GM12801 (cell line): ENCODE data around the gene PIH1D1.

ENCODE experiments used
- TF ChIP-seq, protein P1 (sequence below): IDR thresholded peaks from one replicate; pipeline ENCODE4 v1.5.1; 2011; ENCODE audit warnings: control low read depth; ENCODE audit not compliant: insufficient read length; ENCODE audit errors: extremely low read depth

Gene PIH1D1

GRCh38 chr19:49403404-49404187 is 48.0 kb downstream of the PIH1D1 start:
- TF ChIP-seq, protein P1, sequence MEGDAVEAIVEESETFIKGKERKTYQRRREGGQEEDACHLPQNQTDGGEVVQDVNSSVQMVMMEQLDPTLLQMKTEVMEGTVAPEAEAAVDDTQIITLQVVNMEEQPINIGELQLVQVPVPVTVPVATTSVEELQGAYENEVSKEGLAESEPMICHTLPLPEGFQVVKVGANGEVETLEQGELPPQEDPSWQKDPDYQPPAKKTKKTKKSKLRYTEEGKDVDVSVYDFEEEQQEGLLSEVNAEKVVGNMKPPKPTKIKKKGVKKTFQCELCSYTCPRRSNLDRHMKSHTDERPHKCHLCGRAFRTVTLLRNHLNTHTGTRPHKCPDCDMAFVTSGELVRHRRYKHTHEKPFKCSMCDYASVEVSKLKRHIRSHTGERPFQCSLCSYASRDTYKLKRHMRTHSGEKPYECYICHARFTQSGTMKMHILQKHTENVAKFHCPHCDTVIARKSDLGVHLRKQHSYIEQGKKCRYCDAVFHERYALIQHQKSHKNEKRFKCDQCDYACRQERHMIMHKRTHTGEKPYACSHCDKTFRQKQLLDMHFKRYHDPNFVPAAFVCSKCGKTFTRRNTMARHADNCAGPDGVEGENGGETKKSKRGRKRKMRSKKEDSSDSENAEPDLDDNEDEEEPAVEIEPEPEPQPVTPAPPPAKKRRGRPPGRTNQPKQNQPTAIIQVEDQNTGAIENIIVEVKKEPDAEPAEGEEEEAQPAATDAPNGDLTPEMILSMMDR, result no peak

- TF ChIP-seq, protein P1, result no peak
These were observed 51.6 kb downstream of the PIH1D1 start for GRCh38 chr19:49400029-49400428.

- TF ChIP-seq, protein P1, result no peak
These were observed 52.7 kb downstream of the PIH1D1 start for GRCh38 chr19:49398931-49399330.

DNA sequence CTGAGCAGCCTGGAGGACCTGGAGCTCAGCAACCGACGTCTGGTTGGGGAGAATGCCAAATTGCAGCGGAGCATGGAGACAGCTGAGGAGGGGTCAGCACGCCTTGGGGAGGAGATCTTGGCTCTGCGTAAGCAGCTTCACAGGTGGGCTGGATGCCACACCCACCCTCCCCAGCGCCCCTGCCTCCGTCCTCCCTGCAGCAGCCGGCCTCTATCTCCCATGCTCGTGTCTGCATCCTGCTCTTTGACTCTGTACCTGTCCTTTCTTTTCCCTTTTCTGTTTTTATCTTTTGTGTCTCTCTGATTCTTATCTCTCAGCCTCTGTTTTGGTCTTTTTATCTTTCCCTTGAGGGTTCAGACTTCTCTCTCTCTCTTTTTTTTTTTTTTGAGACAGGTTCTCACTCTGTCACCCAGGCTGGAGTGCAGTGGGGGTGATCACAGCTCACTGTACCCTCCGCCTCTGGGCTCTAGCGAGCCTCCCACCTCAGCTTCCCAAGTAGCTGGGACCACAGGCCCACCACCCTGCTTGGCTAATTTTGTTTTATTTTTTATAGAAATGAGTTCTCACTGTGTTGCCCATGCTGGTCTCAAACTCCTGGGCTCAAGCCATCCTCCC is 53.5 kb downstream of the PIH1D1 start:
- TF ChIP-seq, protein P1, result no peak

DNA sequence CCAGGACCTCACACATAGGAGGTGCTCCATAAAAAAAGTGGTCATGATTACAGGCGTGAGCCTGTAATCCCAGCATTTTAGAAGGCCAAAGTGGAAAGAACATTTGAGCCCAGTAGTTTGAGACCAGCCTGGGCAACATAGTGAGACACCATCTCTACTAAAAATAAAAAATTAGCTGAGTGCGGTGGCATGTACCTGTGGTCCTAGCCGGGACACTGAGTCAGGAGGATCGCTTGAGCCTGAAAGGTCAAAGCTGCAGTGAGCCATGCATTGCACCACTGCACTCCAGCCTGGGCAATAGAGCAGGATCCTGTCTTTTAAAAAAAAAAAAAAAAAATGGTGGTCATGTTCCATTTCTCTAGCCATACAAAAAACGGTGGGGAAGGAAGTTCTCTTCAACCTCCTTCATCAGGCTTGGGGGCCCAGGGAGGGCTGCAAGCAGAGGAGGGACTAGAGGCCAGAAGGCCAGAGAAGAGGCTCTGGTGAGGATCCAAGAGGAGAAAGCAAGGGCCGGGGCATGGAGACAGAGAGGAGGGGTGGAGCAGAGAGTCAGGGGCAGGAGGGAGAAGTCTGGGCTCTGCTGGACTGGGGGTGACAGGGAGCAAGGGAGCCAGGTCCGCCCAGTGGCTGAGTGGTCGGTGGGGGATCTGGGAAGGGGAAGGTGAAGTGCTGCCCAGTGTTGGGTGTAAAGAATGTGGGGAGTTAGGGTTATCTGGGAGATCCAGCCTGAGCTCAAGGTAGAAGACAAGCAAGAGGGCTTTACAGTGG is 54.7 kb downstream of the PIH1D1 start:
- TF ChIP-seq, protein P1, result no peak
